Urothelium cell line (cell line): ENCODE measurements around the gene ANGPTL2.

ENCODE experiments used
- DNase-seq: peaks from one replicate; pipeline ENCODE4 v3.0.0; 2011; ENCODE audit warnings: low spot score, mixed read lengths
- FAIRE-seq: peaks from 2 replicates; lab custom pipeline; 2011; peaks lifted over from hg19 to GRCh38; lab: Jason Lieb, UNC

The ANGPTL2 gene

DNA sequence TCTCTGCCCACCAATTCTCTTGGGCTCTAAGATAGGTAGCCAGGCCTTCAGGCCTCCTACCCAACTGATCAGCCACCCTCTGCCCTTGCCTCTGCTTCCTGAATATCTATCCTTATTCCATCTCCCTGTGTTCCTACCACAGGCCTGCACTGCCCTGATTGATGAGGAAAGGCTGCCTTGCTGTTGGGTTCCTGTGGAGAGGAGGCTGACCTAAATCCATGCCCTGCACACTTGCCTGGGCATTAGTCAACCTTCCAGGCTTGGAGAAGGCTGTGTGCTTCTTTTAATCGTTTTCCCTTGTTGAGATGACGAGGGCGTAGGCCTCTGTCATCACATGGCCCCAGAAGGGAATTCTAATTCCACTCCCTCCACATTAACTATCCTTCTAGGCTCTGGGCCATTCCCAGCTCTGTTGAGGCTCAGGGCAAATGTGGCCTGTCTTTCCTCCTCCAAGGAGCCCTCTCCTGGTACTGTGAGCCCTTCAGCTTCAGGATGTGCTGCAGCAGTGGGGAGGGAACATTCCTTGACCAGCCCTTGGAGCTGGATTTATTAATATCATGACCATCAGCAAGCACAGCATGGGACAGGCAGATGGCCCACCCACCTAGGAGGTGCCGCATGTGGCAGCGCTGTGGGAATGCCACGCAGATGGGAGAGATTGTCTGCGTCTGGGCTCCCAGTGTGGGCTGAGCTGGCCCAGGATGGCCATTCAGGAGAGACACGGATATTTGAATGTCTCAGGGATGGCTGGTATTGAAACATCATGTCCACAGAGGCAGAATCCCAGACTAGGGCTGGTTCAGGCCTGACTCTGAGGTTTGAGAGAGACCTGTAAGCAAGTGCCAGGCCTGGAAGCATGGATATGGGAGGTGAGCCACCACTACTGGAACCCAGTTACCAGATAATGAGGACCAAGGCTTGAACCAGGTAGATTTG is 40.9 kb downstream of the ANGPTL2 start:
- DNase-seq (no peak), FAIRE-seq (no peak)

DNA sequence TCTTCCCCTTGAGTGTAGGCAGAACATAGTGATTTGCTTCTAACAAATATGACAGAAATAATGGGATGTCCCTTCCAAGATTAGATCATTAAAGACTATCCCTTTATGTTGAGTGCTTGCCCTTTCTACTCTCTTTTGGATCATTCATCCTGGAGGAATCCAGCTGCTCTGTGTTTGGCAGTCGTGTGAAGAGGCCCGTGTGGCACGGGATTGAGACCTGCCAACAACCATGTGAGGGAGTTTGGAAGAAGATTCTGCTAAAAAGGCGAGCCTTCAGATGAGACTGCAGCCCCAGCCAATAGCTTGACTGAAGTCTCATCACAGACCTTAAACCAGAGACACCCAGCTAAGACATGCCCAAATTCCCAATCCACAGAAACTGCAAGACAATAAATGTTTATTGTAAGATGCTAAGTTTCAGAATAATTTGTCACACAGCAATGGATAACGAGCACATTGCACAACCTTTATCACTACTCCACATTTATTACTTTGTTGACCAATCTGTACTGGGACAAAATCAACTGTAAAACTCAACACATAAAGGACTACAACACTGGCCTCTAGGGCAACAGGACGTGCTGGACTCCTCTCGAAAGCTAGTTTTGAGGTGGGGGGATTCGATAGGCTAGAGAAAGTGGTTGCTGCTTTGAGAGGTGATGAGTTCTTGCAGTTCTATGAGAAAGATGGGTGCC is 42.8 kb downstream of the ANGPTL2 start:
- DNase-seq (no peak), FAIRE-seq (no peak)

DNA sequence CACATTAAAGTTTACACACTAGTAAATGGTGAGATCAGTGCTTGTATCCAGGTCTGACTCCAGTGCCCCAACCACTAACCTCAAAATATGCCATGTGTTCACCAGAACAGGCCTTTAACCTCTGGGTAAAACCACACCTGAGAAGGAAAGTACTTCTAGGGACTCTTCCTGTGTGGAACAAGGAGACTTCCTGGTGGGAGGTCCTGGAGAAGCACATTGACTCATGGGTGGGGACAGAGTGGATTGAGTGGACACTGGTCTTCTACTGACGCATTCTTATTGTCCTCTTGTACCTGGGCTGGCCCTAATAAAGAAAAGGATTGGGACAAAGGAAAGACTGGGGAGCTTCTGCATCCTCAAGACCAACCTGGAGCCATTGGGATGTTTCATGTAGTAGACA is 43.4 kb downstream of the ANGPTL2 start:
- DNase-seq (no peak), FAIRE-seq (no peak)

DNA sequence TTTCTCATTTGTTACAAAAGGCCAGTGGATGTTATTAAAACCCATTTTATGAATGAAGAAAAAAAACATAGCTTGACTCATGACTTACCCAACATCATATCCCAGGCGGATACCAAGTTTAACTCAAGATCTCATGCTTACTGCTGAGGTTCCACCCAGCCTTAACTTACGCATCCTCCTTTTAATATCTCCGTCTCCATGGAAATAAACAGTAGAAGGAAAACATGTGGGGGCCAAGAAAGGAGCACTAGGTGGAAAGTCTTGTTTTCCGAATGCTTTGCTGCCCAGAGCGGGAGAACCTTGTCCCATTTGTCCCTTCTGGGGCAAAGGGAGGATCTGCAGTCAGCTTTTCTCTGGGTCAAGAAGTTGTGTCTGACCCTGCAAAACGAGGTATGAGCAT is 44.1 kb downstream of the ANGPTL2 start:
- no peak for FAIRE-seq

DNA sequence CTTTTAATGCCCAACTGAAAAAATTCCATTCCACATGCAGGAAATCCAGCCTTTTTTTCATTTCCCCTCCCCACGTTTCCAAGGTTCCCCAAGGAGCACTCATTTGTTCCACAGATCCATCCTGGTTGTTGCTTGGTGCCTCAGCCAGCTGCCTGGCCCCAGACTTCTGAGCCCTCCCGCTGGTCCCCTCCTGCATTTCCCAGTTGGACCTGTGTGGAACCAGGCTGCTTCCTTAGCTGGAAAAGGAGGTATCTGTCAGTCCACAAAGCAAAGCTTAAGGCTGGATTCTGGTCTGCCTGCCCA is 44.8 kb downstream of the ANGPTL2 start:
- no peak for FAIRE-seq
- no peak for DNase-seq

More for the DNA sequence above, 44.1 kb downstream of the ANGPTL2 start:
- DNase-seq: no peak

DNA sequence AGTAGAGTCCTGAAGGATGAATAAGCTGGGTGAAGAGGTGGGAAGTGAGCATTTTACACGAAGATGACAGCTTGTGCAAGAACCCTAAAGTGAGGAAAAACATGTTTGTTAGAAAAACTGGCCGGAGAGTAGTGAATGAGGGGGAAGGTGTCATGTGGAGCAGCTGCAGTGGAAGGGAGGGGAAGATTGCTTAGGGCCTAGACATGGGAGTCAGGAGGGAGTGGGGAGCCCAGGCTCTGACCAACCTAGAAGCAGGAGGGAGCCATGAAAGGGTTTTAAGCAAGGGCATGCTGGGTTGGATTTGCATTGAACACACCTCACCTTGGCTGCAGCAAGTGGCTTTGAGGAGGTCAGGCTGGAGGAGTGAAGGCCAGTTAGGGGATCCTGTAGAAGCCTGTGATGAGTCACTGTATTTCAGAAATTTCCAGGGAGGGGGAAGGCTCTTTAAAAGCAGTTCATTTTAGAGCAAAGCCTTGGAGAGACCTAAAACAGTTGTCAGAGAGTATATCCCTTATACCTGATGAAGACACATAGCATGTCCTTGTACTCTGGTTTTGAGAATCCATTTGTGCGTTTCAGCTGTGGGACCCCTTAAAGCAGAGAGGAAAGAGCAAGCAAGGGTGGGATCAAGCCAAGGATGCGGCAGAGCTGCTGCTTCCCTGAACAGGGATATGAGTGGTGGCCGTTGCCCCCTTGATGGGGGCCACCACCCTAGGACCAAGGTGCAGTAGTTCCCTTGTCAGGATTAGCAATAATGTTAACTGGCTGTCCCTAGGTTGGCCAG is 45.4 kb downstream of the ANGPTL2 start:
- no peak for DNase-seq
- no peak for FAIRE-seq

DNA sequence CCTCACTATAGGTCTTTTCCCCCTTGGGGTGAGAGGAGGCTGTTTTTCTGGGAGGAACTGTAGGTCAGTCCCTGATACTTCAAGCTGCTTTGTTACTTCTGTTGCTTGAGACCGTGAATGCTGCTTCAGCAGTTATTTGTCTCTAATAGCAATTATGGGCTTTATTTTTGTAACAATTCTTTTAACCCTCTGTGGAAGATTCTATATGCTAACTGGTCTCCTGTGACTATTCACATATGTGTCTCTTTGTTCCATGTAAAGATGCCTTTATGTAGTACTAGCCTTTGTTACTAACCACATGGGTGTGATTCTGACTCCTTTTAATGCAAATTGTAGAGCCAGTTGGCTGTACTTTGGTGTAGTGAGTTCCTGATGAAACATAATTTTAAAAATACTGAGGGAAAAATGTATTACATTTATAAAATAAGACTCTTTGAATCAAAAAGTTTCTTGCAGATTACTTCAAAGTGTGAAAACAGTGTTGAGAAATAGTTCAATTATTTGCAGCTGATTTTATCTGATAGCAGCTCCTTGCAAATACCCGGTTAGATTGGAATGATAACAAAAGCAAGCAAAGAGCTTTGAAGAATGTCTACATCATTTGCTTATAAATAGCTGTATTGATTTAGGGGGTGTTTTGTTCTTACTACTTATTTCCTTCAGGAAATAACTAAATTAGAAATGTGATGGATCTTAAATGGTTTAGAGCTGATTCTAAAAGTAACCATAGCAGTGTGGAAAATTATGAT is 46.6 kb downstream of the ANGPTL2 start:
- no peak for FAIRE-seq
- DNase-seq: no peak

DNA sequence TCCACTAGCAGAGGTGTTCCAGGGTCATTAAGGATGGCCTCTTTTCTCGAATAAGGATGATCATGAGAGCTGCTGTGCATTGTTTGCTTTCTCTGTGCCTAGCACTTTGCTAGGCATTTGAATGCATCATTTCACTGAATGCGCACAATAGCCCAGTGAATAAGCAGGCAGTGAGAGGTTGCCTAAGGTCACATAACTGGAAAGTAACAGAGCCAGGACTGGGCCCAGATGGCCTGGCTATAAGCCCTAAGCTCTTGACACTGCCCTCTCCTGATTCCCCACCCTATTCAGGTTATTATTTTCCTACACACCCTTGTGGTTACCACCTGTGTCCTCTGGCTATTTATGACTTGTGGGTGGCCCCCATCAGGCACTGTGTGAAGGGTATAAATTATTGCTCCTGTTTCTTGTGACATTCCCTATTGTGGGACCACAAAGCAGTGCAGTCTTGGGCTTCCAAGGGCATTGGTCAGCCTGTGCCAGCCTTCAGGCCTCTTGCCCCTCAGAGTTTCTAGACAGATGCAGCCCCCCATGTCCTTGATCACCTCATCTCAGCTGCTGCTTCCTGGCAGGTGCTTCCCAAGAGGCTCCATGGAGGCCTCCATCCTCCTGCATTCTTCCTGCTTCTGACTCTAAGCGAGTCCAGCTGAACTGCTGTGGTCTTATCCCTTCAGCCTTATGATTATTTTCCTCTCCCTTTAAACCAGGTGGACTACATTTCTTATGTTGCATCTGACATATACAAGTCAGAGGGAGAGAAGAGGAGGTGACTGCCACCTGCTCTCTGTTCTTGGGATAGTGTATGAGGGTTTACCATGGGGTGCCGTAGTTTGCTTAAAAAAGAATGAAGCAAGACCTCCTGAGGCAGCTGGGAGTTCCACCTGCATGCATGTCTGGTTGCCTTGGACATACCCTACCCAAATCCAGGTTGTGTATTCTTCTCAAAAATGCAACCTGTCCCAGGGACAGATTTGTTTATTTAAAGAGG is 47.6 kb downstream of the ANGPTL2 start:
- DNase-seq (no peak), FAIRE-seq (no peak)

DNA sequence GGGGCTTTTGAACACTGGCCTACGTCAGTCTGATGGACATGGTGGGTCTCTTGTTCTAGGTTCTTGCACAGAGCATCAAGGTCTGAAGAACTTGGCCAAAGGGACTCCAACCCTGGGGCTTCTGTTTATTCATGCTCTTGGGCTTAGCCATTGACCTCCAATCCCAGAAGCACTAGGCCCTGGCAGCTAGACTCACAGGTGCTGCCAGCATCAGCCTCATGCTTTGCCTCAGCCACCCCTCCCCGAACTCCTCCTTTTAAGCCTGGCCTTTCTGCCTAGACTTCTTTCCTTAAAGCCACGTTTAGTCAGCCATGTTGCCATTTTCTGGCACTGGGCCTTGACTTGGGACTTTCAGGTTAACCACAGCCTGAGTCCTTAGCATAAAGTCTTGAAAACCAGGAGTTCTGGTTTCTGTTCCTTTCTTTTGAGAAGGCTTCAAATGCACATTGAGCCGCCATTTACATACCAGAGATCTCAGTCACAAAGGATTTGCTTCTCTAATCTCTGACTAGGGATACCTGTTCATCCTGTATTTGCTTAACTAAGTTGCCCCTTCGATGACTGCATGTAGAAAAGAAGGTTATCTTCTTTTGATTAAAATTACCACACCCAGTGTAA is 54.7 kb downstream of the ANGPTL2 start:
- FAIRE-seq (no peak), DNase-seq (no peak)

DNA sequence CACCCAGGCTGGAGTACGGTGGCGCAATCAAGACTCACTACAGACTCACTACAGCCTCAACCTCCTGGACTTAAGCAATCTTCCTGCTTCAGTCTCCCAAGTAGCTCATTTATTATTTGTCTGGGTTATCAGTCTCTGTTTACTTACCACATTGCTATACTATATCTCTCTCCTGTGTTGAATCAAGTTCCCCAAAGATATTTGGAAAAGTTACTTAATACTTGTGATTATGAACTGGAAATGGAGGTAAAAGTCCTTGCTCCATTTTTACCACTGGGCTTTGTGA is 55.6 kb downstream of the ANGPTL2 start:
- no peak for DNase-seq
- FAIRE-seq: no peak

DNA sequence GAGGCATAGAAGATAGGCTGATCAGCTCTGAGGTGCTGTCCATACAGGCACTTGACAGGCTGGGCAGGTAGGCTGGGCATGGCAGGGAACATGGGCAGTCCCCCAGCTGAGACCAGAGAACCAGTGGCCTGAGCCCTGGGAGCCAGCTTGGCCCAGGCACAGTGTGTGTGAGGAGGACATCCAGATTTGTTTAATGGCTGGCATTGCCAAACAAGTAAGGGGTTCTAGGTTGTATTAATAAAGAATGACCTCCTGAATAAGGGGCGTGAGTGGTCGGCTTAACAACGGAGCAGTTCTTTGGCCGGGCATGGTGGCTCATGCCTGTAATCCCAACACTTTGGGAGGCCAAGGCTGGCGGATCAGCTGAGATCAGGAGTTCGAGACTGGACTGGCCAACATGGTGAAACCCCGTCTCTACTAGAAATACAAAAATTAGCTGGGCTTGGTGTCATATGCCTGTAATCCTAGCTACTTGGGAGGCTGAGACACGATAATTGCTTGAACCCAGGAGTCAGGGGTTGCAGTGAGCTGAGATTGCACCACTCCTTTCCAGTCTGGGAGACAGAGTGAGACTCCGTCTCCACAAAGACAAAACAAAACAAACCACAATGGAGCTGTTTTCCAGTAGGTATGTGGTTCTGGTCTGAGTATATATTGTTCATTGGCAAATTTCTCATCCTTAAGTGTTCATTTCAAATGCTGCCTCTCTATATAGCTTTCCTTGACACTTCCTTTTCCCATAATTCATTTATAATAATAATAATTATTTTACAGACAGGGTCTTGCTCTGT is 56.2 kb downstream of the ANGPTL2 start:
- FAIRE-seq: no peak

DNA sequence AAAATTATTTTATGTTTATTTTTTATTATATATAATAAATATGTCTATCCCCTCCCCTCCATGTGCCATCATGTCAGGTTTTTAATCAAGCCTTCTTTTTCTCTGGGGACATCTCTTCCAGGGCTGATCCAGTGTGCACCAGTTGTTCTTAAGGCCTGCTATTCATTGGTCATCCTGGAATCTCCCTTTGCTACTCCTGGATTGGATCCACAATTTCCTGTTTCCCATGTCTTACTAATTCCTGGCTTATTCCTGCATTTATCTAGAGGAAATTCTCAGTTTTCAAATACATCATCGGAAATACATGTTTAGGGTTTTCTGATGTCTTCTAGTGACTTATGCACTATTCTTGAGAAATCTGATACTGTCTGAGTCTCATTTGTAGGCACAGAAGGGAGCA is 56.8 kb downstream of the ANGPTL2 start:
- no peak for FAIRE-seq
- no peak for DNase-seq

More for the DNA sequence above, 56.2 kb downstream of the ANGPTL2 start:
- no peak for DNase-seq

DNA sequence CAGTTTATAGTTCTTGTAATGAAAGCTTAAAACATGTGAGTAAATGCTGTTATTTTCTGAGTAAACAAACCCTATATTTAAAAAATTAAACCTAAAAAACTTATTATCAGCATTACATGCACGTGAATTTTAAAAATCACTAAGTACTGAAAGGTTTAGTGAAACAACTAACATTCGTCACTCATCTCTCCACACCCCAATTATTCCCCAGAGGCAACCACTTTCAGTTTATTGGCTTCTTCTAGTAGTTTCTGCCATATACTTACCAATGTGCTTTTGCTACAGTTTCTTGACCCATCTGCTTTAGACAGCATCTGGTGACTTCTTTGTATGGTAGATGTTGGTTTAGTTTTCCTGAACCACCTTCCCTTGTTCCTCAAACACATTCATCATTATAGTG is 58.1 kb downstream of the ANGPTL2 start:
- no peak for DNase-seq
- no peak for FAIRE-seq

DNA sequence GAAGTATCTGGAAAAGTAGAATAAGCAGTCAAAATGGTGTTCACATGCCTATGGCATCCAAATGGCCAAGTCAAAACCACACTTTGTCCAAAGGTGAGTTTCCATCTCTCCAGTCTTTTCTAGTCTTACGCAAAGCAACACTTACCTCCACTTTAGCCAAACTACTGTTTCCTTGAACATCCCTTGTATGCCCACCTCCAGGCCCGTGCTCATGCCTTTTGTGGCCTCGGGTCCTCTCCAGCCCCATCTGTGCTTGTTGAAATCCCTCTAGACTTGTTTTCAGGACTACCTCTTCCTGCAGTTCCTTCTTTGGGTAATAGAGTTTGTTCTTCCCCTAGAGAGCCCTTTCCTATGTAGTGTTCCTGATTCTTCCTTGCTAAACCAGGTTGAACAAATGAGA is 61.0 kb downstream of the ANGPTL2 start:
- FAIRE-seq (no peak), DNase-seq (no peak)

DNA sequence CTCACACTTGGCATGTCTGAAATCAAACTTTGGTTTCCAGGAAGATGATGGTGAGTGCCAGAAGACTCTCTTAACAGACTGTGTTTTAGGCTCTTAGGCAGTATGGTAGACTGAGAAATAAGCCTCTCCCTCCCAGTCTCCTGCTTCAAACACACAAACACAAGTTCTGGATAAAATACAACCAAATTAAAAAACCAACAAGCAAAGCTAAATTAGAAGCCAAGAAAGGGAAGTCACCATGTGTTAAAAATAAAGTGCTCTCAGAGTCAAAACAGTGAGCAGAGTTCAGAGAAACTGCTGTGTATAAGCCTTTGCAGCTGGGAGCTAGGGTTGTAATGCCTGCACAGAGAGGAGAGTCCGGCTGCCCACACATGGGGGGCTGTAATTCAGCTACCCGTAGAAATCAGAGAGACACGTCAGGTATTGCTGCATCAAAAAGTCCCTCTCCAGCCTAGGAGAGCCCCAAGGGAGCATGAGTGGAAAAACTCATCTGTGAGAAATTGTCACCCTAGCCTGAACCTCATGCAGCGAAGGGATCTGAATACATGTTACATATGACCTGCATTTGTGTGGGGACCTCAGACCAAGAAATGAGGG is 62.6 kb downstream of the ANGPTL2 start:
- no peak for FAIRE-seq
- no peak for DNase-seq

DNA sequence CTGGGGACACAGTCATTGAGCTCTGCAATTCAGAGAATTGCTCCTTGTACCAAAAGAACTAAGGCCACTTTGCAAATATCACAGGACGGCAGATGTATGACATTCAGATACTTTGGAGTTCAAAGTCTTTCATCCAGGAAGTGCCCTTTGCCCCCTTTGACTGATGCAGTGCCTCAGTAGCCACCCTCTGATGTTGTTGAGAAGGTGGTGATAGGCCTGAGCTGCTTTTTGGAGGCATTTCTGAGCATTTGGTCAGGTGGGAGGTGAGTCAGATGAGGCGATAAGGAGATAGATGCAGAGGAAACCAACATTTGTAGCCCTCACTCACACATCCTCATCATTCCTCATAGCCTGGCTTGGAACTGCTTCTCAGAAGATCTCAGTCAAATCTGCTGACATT is 63.4 kb downstream of the ANGPTL2 start:
- DNase-seq: no peak
- no peak for FAIRE-seq

DNA sequence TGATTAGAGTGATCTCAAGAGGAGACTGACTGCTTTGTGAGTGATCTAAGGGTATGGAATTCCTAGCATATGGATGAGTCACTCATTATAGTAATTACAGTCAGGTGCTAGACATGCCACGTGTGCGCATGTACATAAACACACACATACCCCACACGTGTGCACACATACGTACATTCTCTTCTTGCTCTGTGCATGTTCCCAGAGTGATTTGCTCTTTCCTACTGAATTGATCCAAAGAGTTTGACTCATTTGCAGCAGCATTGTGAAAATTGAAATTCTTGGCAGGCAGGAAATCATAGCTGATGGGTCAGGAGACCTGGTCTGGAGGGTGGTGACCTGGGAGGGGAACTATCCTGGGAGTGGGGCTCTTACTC is 63.8 kb downstream of the ANGPTL2 start:
- FAIRE-seq (no peak), DNase-seq (no peak)

DNA sequence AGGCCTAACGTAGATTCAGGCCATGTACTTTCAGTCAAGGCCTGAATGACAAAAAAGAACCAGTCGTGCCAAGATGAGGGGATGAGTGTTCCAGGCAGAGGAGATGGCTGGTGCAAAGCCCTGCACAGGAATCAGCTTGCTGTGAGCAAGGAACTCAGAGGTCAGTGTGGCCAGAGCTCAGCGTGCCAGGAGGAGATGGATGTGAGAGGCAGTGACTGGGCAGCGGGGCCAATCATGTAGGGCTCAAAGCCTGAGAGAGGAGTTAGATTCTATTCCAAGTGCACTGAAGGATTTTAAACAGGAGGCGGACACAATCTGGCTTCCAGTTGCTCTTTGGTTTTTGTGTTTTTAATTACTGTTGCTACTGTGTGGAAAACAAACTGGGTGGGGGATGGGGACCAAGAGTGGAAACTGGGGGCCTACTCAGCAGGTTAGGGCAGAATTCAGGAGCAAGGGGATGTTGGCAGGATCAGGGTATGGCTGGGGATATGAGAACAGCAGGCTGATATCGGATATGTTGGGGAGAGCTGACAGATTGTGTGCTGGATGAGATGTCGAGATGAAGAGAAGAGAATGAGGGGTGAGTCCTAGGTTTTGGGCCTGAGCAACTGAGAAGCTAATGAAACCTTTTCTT is 64.3 kb downstream of the ANGPTL2 start:
- FAIRE-seq (no peak), DNase-seq (no peak)
